Measurements from ENCODE around the gene FLT4. TPM values are rescaled to one million over a fixed set of nuclear protein-coding genes. Genes with fewer than 3 reads are reported as not detected.

The FLT4 gene
- total RNA-seq, 4 donors from 2014 or later = 7.6 to 15.2 (median 10.4) TPM

DNA sequence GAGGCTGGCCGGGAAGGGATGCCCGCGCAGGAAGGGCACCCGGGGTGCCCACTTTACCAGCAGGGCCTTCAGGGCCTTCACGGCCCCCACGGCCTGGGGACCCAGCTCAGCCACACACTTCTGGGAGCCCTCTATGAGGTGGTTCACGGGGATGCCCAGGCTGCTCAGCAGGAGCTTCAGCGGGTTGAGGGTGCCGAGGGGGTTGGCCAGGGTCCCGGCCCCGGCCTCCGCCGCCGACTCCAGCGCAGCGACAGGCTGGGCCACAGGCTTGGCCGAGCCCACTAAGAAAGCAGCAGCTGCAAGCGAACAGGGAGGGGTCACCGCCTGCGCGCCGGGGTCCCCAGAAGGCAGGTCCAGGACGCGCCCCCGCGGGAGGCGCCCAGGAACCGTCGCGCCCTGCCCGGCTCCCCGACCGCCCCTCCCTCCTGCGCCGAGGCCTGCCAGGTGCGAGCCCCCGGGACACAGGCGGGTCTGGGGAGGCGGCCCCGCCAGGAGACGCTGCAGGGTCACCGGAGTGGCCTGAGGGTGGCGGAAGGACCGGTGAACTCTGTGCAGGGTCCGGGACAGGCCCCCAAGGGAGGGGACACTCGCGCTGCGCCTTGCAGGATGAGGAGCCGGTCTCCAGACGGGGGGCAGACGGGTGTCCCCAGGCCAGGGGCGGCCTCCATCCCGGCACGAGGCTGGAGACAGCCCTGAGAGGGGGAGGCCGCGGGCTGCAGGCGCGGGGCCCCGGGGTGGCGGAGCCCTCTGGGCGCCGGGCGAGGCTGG is 58.7 kb downstream of the FLT4 start:
- H3K4me3 ChIP-seq = peak overlapping the region in 1 of 2 donors; percentile 30
- no peak for ATAC-seq
- WGBS, 2 donors (ENCODE audit: low coverage in 1 of 2) = 0% methylated on average over 6 of the region's 63 CpGs; no CpG with 5 or more reads in 1 of the 2 donors
- no peaks in the 10 kb centered on the region for H3K36me3 ChIP-seq
- no peak for TF ChIP-seq POLR2AphosphoS5 (IDR thresholded peaks at IDR 0.05)
- H3K27me3 ChIP-seq = peaks cover 64% of the 10 kb centered on the region
- H3K9me3 ChIP-seq = peaks cover 0 to under 1% (median 0%) of the 10 kb centered on the region in 3 donors
- no peak overlapping the region for H3K27ac ChIP-seq
- peaks cover 0 to 21% (median 0%) of the 10 kb centered on the region in 3 donors for H3K4me1 ChIP-seq

DNA sequence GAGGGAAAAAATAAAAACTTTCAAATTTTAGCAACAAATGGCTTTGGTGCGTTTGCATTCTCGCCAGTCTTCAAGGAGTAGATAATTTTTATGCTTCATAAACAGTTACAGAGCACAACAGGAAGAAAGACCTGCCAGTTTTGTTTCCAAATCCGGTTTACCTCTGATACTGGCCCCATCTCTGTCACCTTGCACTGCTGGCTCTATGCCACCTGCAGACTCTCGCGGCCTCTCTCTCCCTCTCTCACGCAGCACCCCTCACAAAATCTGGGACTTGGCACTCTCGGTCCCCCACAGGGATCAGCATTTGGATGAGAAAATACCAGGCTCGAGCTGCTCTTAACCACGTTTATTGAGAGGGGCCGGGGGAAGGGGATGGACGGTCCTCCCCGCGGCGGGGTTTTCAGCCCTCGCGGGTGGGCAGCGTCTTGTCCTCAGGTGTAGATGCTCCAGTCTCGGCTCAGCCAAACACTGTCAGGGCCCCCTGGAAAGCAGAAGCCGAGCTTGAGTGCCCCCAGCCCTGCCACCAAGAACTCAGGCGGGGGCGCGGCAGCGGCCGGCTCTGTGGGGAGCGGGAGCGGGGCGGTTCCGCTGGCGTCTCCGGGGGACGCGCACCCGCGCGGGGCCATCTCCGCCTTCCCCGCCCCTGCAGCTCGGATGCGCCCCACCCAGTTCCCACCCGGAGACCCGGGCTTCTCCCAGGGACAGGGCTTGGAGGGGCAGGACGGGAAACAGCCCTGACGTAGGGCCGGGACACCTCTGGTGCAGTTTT is 59.4 kb downstream of the FLT4 start:
- Histone ChIP-seq H3K27me3 (peaks cover 64% of the 10 kb centered on the region), H3K4me1 (peaks cover 0 to 21% (median 0%) of the 10 kb centered on the region in 3 donors), H3K4me3 (peak overlapping the region in 1 of 2 donors; percentile 30), H3K36me3 (no peaks in the 10 kb centered on the region), H3K27ac (no peak overlapping the region), H3K9me3 (peaks cover 0 to 8% (median 0%) of the 10 kb centered on the region in 3 donors)
- no peak for ATAC-seq
- TF ChIP-seq CTCF (IDR thresholded peaks at IDR 0.05) (no peak), EP300 (IDR thresholded peaks at IDR 0.05) (no peak), POLR2A (IDR thresholded peaks at IDR 0.05) (no peak), POLR2AphosphoS5 (IDR thresholded peaks at IDR 0.05) (no peak)
- 0 to 14% methylated on average over 5 to 11 of the region's 44 CpGs for WGBS, 2 donors (ENCODE audit: low coverage in 1 of 2)

GRCh38 chr5:180586870-180587269 is 62.5 kb downstream of the FLT4 start:
- 85% methylated on average over 4 of the region's 10 CpGs; no CpG with 5 or more reads in 1 of the 2 donors for WGBS, 2 donors (ENCODE audit: low coverage in 1 of 2)
- ATAC-seq = no peak
- H3K4me1 ChIP-seq = peaks cover 0 to 21% (median 0%) of the 10 kb centered on the region in 3 donors
- no peak overlapping the region for H3K4me3 ChIP-seq
- H3K36me3 ChIP-seq = no peaks in the 10 kb centered on the region
- H3K27ac ChIP-seq = no peak overlapping the region
- H3K9me3 ChIP-seq = peaks cover 0 to 17% (median 0%) of the 10 kb centered on the region in 3 donors
- H3K27me3 ChIP-seq = peaks cover 37% of the 10 kb centered on the region
- TF ChIP-seq EP300 (IDR thresholded peaks at IDR 0.05) = no peak
- TF ChIP-seq POLR2AphosphoS5 (IDR thresholded peaks at IDR 0.05) = no peak
- TF ChIP-seq CTCF (IDR thresholded peaks at IDR 0.05) = no peak
- TF ChIP-seq POLR2A (IDR thresholded peaks at IDR 0.05) = no peak

DNA sequence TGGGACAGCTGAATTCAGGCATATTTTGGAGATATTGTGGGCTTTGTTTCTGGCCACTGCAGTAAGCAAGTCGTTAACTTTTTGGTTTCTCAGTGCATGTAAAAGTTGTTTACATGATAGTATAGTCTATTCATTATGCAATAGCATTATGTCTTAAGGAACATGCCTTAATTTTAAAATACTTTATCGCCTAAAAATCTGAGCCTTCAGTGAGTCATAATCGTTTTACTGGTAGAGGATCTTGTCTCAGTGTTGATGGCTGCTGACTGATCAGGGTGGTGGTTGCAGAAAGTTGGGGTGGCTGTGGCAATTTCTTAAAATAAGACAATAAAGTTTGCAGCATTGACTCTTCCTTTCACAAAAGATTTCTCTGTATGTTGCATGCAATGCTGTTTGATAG is 63.2 kb downstream of the FLT4 start:
- Histone ChIP-seq H3K4me1 (peaks cover 0 to 14% (median 0%) of the 10 kb centered on the region in 3 donors), H3K36me3 (no peaks in the 10 kb centered on the region), H3K9me3 (peaks cover 0 to 17% (median 0%) of the 10 kb centered on the region in 3 donors), H3K4me3 (no peak overlapping the region), H3K27me3 (peaks cover 30% of the 10 kb centered on the region), H3K27ac (no peak overlapping the region)
- TF ChIP-seq POLR2A (IDR thresholded peaks at IDR 0.05) = no peak
- TF ChIP-seq POLR2AphosphoS5 (IDR thresholded peaks at IDR 0.05) = no peak
- TF ChIP-seq EP300 (IDR thresholded peaks at IDR 0.05) = no peak
- no peak for TF ChIP-seq CTCF (IDR thresholded peaks at IDR 0.05)
- 87 to 95% methylated on average over 3 of the region's 3 CpGs for WGBS, 2 donors (ENCODE audit: low coverage in 1 of 2)
- no peak for ATAC-seq

GRCh38 chr5:180583738-180584137 is 65.7 kb downstream of the FLT4 start:
- H3K9me3 ChIP-seq = peaks cover 0 to 17% (median 0%) of the 10 kb centered on the region in 3 donors
- no peak for TF ChIP-seq CTCF (IDR thresholded peaks at IDR 0.05)
- no peak for TF ChIP-seq POLR2AphosphoS5 (IDR thresholded peaks at IDR 0.05)
- no peak for TF ChIP-seq POLR2A (IDR thresholded peaks at IDR 0.05)
- TF ChIP-seq EP300 (IDR thresholded peaks at IDR 0.05) = no peak
- no peaks in the 10 kb centered on the region for H3K36me3 ChIP-seq
- H3K4me3 ChIP-seq = no peak overlapping the region
- no peak for ATAC-seq
- H3K4me1 ChIP-seq = no peaks in the 10 kb centered on the region
- no peak overlapping the region for H3K27ac ChIP-seq
- H3K27me3 ChIP-seq = peaks cover 6% of the 10 kb centered on the region
- WGBS, 2 donors (ENCODE audit: low coverage in 1 of 2) = 63 to 67% methylated on average over 2 of the region's 2 CpGs
